Thyroid gland (tissue), 4 donors: Measurements from ENCODE around the gene PTPN21.

ENCODE experiments used
- CTCF ChIP-seq, 6 experiments: fragments of 200-600 bp in 3 of 6; fragments of 450-650 bp in 3 of 6; sonication (generic) in 3 of 6; IDR thresholded peaks; one replicate each; pipeline ENCODE4 v1.5.1; 2016 to 2019; ENCODE audit warnings: antibody characterized with exemption in 6 of 6, mild to moderate bottlenecking in 2 of 6, inconsistent platforms in 1 of 6, moderate library complexity in 1 of 6
- POLR2A ChIP-seq, 2 donors: fragments of 450-650 bp; IDR thresholded peaks; one replicate each; pipeline ENCODE4 v1.6.1; 2017; ENCODE audit warnings: antibody characterized with exemption in 2 of 2, mild to moderate bottlenecking in 2 of 2, moderate library complexity in 1 of 2

- no peak for TF ChIP-seq CTCF (IDR thresholded peaks at IDR 0.05)
- peak in 1 of 2 donors; percentile 86 for TF ChIP-seq POLR2A (IDR thresholded peaks at IDR 0.05)
These were observed 8.3 kb upstream of the PTPN21 start, which contains the start of gene ZC3H14 for GRCh38 chr14:88562831-88563686.
